Testis (tissue), 3 donors: ENCODE data around the gene FCMR. TPM values are rescaled to one million over a fixed set of nuclear protein-coding genes. Genes with fewer than 3 reads are reported as not detected.
"Not testable (repeated sequence)": the region's sequence is repeated elsewhere in the genome, so short reads cannot be mapped to it uniquely, and the experiment has no call there.

Source experiments
- DNase-seq: peaks from one replicate; pipeline ENCODE4 v3.0.0-alpha.2; 2019
- H3K27ac ChIP-seq, 2 donors: fragments of 200-600 bp; sonication (generic); one replicate each; pipeline ENCODE4 v1.5.1; 2019
- H3K27me3 ChIP-seq: fragments of 200-600 bp; sonication (generic); one replicate; pipeline ENCODE4 v1.5.1; 2019
- H3K36me3 ChIP-seq: fragments of 200-600 bp; sonication (generic); one replicate; pipeline ENCODE4 v1.5.1; 2017; ENCODE audit warnings: low read depth; ENCODE audit errors: missing control alignments
- H3K4me1 ChIP-seq: fragments of 200-600 bp; sonication (generic); one replicate; pipeline ENCODE4 v1.5.1; 2019
- H3K4me3 ChIP-seq, 2 donors: fragments of 200-600 bp; sonication (generic); one replicate each; pipeline ENCODE4 v1.5.1; 2017 to 2019
- H3K9me3 ChIP-seq: fragments of 200-600 bp; sonication (generic); one replicate; pipeline ENCODE4 v1.5.1; 2017
- POLR2A ChIP-seq: fragments of 450-650 bp; IDR thresholded peaks from one replicate; pipeline ENCODE4 v1.6.1; 2017; ENCODE audit warnings: antibody characterized with exemption, mild to moderate bottlenecking, moderate library complexity
- WGBS, 2 donors: methylation state at CpG; one replicate each; pipeline ENCODE4 v1.1.5; 2018; 5-methylcytosine and 5-hydroxymethylcytosine counted together
- intact Hi-C: fragments of 100-400 bp; cut with DNase I; formaldehyde crosslinking; loops from one replicate; pipeline ENCODE4 v1.15.1; 2023; ENCODE audit warnings: low total_unique reads
- polyA plus RNA-seq: library from polyadenylated mRNA; stranded (reverse); fragments of 350-450 nt; fragmentation: Illumina TruSeq; extraction: RNeasy Lipid Tissue Mini Kit (QIAGEN cat#74804); gene quantifications from one replicate; pipeline ENCODE4 v1.2.3, GENCODE V29; 2014; ENCODE audit warnings: low read depth, low replicate concordance; ENCODE audit not compliant: insufficient read depth
- total RNA-seq, 2 donors: library from RNA; depleted of rRNA; stranded (reverse); fragments of >200 nt; gene quantifications; one replicate each; pipeline ENCODE4 v1.2.3, GENCODE V29; 2016
- TF ChIP-seq, protein P1 (sequence below), 3 experiments: fragments of 450-650 bp in 2 of 3; fragments of 200-600 bp in 1 of 3; sonication (generic) in 1 of 3; IDR thresholded peaks; one replicate each; pipeline ENCODE4 v1.5.1; 2016 to 2019; ENCODE audit warnings: antibody characterized with exemption in 3 of 3, mild to moderate bottlenecking in 2 of 3, moderate library complexity in 1 of 3

The FCMR gene
- total and polyA plus RNA-seq, 3 donors from 2014 or later: 1.1 to 5.3 (median 1.3) TPM

- intact Hi-C loops: no loop called here
- no peak for DNase-seq
- no peaks in the 10 kb centered on the region for H3K4me1 ChIP-seq
- no peaks in the 10 kb centered on the region for H3K27me3 ChIP-seq
- no peak overlapping the region for H3K27ac ChIP-seq
- 60 to 61% methylated on average over 3 of the region's 3 CpGs for WGBS, 2 donors
- H3K36me3 ChIP-seq: no peaks in the 10 kb centered on the region
- no peaks in the 10 kb centered on the region for H3K9me3 ChIP-seq
- TF ChIP-seq POLR2A: no peak
- TF ChIP-seq, protein P1, sequence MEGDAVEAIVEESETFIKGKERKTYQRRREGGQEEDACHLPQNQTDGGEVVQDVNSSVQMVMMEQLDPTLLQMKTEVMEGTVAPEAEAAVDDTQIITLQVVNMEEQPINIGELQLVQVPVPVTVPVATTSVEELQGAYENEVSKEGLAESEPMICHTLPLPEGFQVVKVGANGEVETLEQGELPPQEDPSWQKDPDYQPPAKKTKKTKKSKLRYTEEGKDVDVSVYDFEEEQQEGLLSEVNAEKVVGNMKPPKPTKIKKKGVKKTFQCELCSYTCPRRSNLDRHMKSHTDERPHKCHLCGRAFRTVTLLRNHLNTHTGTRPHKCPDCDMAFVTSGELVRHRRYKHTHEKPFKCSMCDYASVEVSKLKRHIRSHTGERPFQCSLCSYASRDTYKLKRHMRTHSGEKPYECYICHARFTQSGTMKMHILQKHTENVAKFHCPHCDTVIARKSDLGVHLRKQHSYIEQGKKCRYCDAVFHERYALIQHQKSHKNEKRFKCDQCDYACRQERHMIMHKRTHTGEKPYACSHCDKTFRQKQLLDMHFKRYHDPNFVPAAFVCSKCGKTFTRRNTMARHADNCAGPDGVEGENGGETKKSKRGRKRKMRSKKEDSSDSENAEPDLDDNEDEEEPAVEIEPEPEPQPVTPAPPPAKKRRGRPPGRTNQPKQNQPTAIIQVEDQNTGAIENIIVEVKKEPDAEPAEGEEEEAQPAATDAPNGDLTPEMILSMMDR (IDR thresholded peaks at IDR 0.05): no peak
- H3K4me3 ChIP-seq: no peak overlapping the region
Measured at GRCh38 chr1:206854401-206855129, 67.2 kb downstream of the FCMR start.

- intact Hi-C loops, H3K4me3 ChIP-seq, H3K9me3 ChIP-seq, H3K27me3 ChIP-seq, H3K4me1 ChIP-seq, DNase-seq, H3K36me3 ChIP-seq, H3K27ac ChIP-seq: not testable (repeated sequence)
Measured at GRCh38 chr1:206853696-206854095, 68.0 kb downstream of the FCMR start.

Other genes starting within 250 kb of the FCMR start
- gene MAPKAPK2, start 237.0 kb downstream of the FCMR start, total RNA-seq: 10 to 100 TPM; 66.3 to 69.1 TPM
- gene MAPKAPK2, start 237.0 kb downstream of the FCMR start, polyA plus RNA-seq: 76.5 TPM
- gene IL19, start 151.2 kb downstream of the FCMR start, total RNA-seq: not detected
- gene IL19, start 151.2 kb downstream of the FCMR start, polyA plus RNA-seq: 0.37 TPM
- gene IL10, start 149.4 kb downstream of the FCMR start, total RNA-seq: 1 to 10 TPM; 1.4 to 1.7 TPM
- 3.5 TPM for gene IL10, start 149.4 kb downstream of the FCMR start, polyA plus RNA-seq
- under 1 TPM in 1 of 2 donors, not detected in 1; 0.43 TPM for gene IL20, start 56.3 kb downstream of the FCMR start, total RNA-seq
- 0.37 TPM for gene IL20, start 56.3 kb downstream of the FCMR start, polyA plus RNA-seq
- gene IL24, start 24.5 kb downstream of the FCMR start, total RNA-seq: not detected
- not detected for gene IL24, start 24.5 kb downstream of the FCMR start, polyA plus RNA-seq
- gene PIGR, start 24.5 kb upstream of the FCMR start, total RNA-seq: not detected
- 0.38 TPM for gene PIGR, start 24.5 kb upstream of the FCMR start, polyA plus RNA-seq
- under 1 TPM in 1 of 2 donors, not detected in 1; 0.31 TPM for gene FCAMR, start 48.5 kb upstream of the FCMR start, total RNA-seq
- gene FCAMR, start 48.5 kb upstream of the FCMR start, polyA plus RNA-seq: 0.41 TPM
- gene C1orf116, start 110.8 kb upstream of the FCMR start, total RNA-seq: under 1 TPM; 0.31 to 0.71 TPM
- gene C1orf116, start 110.8 kb upstream of the FCMR start, polyA plus RNA-seq: 0.88 TPM
- gene YOD1, start 129.3 kb upstream of the FCMR start, total RNA-seq: 10 to 100 TPM; 10.9 to 12.3 TPM
- 8.7 TPM for gene YOD1, start 129.3 kb upstream of the FCMR start, polyA plus RNA-seq
- gene PFKFB2, start 131.3 kb upstream of the FCMR start, total RNA-seq: 10 to 100 TPM; 13.9 to 17.6 TPM
- 12.9 TPM for gene PFKFB2, start 131.3 kb upstream of the FCMR start, polyA plus RNA-seq
- under 1 TPM; 0.63 to 0.87 TPM for gene C4BPB, start 166.9 kb upstream of the FCMR start, total RNA-seq
- gene C4BPB, start 166.9 kb upstream of the FCMR start, polyA plus RNA-seq: 1.6 TPM
- under 1 TPM; 0.24 to 0.43 TPM for gene C4BPA, start 182.3 kb upstream of the FCMR start, total RNA-seq
- gene C4BPA, start 182.3 kb upstream of the FCMR start, polyA plus RNA-seq: 1.0 TPM